Chondrocyte (in vitro differentiated cells): ENCODE results near the gene TULP4. TPM values are rescaled to one million over a fixed set of nuclear protein-coding genes. Genes with fewer than 3 reads are reported as not detected.
"Not testable (repeated sequence)": the region's sequence is repeated elsewhere in the genome, so short reads cannot be mapped to it uniquely, and the experiment has no call there.

ENCODE experiments used
- DNase-seq: peaks from one replicate; pipeline ENCODE4 v3.0.0; 2021; ENCODE audit warnings: mixed read lengths, low spot score
- H3K27ac Mint-ChIP-seq: one replicate; pipeline ENCODE4 v1.8.0; 2021; ENCODE audit warnings: mild to moderate bottlenecking, moderate library complexity, mixed read lengths; ENCODE audit not compliant: unreplicated experiment
- H3K27me3 Mint-ChIP-seq: 2 replicates; pipeline ENCODE4 v1.8.0; 2021; ENCODE audit warnings: low read depth, mixed read lengths
- H3K36me3 Mint-ChIP-seq: 2 replicates; pipeline ENCODE4 v1.8.0; 2021; ENCODE audit warnings: low read depth, mixed read lengths
- H3K4me1 Mint-ChIP-seq: 2 replicates; pipeline ENCODE4 v1.8.0; 2021; ENCODE audit warnings: low read depth, mild to moderate bottlenecking, mixed read lengths
- H3K4me3 Mint-ChIP-seq: one replicate; pipeline ENCODE4 v1.8.0; 2021; ENCODE audit warnings: mild to moderate bottlenecking, moderate library complexity, mixed read lengths; ENCODE audit not compliant: unreplicated experiment
- H3K9me3 Mint-ChIP-seq: 2 replicates; pipeline ENCODE4 v1.8.0; 2021; ENCODE audit warnings: low read depth, mixed read lengths
- CTCF ChIP-seq: fragments of 200-600 bp; sonication (generic); IDR thresholded peaks from 2 replicates; pipeline ENCODE4 v1.5.0; 2021; ENCODE audit warnings: antibody characterized with exemption, mild to moderate bottlenecking, moderate library complexity
- total RNA-seq: library from RNA; stranded (reverse); gene quantifications from 3 replicates; pipeline ENCODE4 v1.2.1, GENCODE V29; 2021

Gene TULP4
- total RNA-seq, 1 donor from 2014 or later, result 97.7 TPM

- DNase-seq, result no peak
- peak overlapping the region; percentile 79 for H3K27ac Mint-ChIP-seq
- H3K4me3 Mint-ChIP-seq, result no peak overlapping the region
- H3K9me3 Mint-ChIP-seq, result no peaks in the 10 kb centered on the region
- no peaks in the 10 kb centered on the region for H3K27me3 Mint-ChIP-seq
- TF ChIP-seq CTCF, result no peak
- H3K4me1 Mint-ChIP-seq, result peaks cover 40% of the 10 kb centered on the region
- peaks cover 11% of the 10 kb centered on the region for H3K36me3 Mint-ChIP-seq
Observed at GRCh38 chr6:158474961-158475343, 162.7 kb downstream of the TULP4 start.

- Mint-ChIP-seq H3K4me3 (no peak overlapping the region), H3K36me3 (peaks cover 11% of the 10 kb centered on the region), H3K9me3 (no peaks in the 10 kb centered on the region), H3K27me3 (no peaks in the 10 kb centered on the region), H3K4me1 (peaks cover 42% of the 10 kb centered on the region), H3K27ac (peak overlapping the region; percentile 79)
- DNase-seq, result no peak
- no peak for TF ChIP-seq CTCF
Observed at GRCh38 chr6:158475344-158476302, 163.4 kb downstream of the TULP4 start.

GRCh38 chr6:158476389-158476788 lies 164.1 kb downstream of the TULP4 start:
- H3K27ac Mint-ChIP-seq, result peak overlapping the region; percentile 53
- H3K9me3 Mint-ChIP-seq, result no peaks in the 10 kb centered on the region
- peaks cover 47% of the 10 kb centered on the region for H3K4me1 Mint-ChIP-seq
- H3K27me3 Mint-ChIP-seq, result no peaks in the 10 kb centered on the region
- no peak for DNase-seq
- no peak overlapping the region for H3K4me3 Mint-ChIP-seq
- peaks cover 13% of the 10 kb centered on the region for H3K36me3 Mint-ChIP-seq
- TF ChIP-seq CTCF, result no peak

GRCh38 chr6:158477722-158478121 lies 165.5 kb downstream of the TULP4 start:
- H3K4me1 Mint-ChIP-seq, result peaks cover 57% of the 10 kb centered on the region
- H3K27me3 Mint-ChIP-seq, H3K27ac Mint-ChIP-seq, H3K9me3 Mint-ChIP-seq, DNase-seq, H3K4me3 Mint-ChIP-seq: not testable (repeated sequence)
- peaks cover 17% of the 10 kb centered on the region for H3K36me3 Mint-ChIP-seq

- Mint-ChIP-seq H3K36me3 (peaks cover 25% of the 10 kb centered on the region), H3K9me3 (no peaks in the 10 kb centered on the region), H3K27ac (peak overlapping the region; percentile 92), H3K4me3 (no peak overlapping the region), H3K4me1 (peaks cover 40% of the 10 kb centered on the region), H3K27me3 (no peaks in the 10 kb centered on the region)
- no peak for TF ChIP-seq CTCF
- DNase-seq, result no peak
Observed at GRCh38 chr6:158480989-158481388, 168.7 kb downstream of the TULP4 start.
